Activated CD8-positive, alpha-beta memory T cell treated with anti-CD3 and anti-CD28 coated beads, Interleukin-2, amount 50 U/mL, for 1 hour (primary cell): ENCODE results near the gene EMD.

Source experiments
- DNase-seq: peaks from one replicate; pipeline ENCODE4 v3.0.0-alpha.2; 2020; ENCODE audit errors: extremely low read depth

Gene EMD

GRCh38 chrX:154355094-154355775, 23.9 kb upstream of the EMD start:
- DNase-seq = no peak

- DNase-seq = no peak
These were observed 23.3 kb upstream of the EMD start for GRCh38 chrX:154355776-154356140.

- no peak for DNase-seq
These were observed 22.5 kb upstream of the EMD start for GRCh38 chrX:154356596-154356995.

GRCh38 chrX:154357205-154357604, 21.9 kb upstream of the EMD start:
- DNase-seq = no peak

- no peak for DNase-seq
These were observed 21.1 kb upstream of the EMD start for GRCh38 chrX:154358011-154358410.

- DNase-seq = no peak
These were observed 20.3 kb upstream of the EMD start for GRCh38 chrX:154358829-154359228.

- DNase-seq = no peak
These were observed 19.5 kb upstream of the EMD start for GRCh38 chrX:154359362-154360154.

GRCh38 chrX:154360155-154360713, 18.9 kb upstream of the EMD start:
- no peak for DNase-seq

GRCh38 chrX:154362085-154362742, 16.9 kb upstream of the EMD start:
- DNase-seq = no peak

- no peak for DNase-seq
These were observed 15.2 kb upstream of the EMD start for GRCh38 chrX:154363706-154364439.

- DNase-seq = no peak
These were observed 14.0 kb upstream of the EMD start for GRCh38 chrX:154365052-154365600.

GRCh38 chrX:154365997-154366665, 13.0 kb upstream of the EMD start:
- DNase-seq = no peak

- DNase-seq = no peak
These were observed 12.4 kb upstream of the EMD start for GRCh38 chrX:154366666-154367055.

GRCh38 chrX:154367474-154368308, 11.4 kb upstream of the EMD start:
- no peak for DNase-seq

- DNase-seq = peak; percentile 90
These were observed 10.3 kb upstream of the EMD start for GRCh38 chrX:154368630-154369448.

GRCh38 chrX:154369449-154370299, 9.4 kb upstream of the EMD start:
- DNase-seq = peak; percentile 68

- DNase-seq = no peak
These were observed 8.6 kb upstream of the EMD start for GRCh38 chrX:154370300-154371016.
